Smooth muscle cell (in vitro differentiated cells): ENCODE results near the gene EZR. TPM values are rescaled to one million over a fixed set of nuclear protein-coding genes. Genes with fewer than 3 reads are reported as not detected.
A peak's percentile ranks its signal among the peaks of the same experiment; 100 is the strongest.

ENCODE experiments used
- DNase-seq: peaks from one replicate; lab custom pipeline; 2025; ENCODE audit not compliant: unreplicated experiment; lab: John Stamatoyannopoulos, UW
- H2AFZ ChIP-seq: fragments of 200-600 bp; sonication (generic); 2 replicates; pipeline ENCODE4 v1.6.0; 2016; ENCODE audit warnings: antibody characterized with exemption, low read depth, mild to moderate bottlenecking
- H3F3A ChIP-seq: fragments of 200-600 bp; sonication (generic); 2 replicates; pipeline ENCODE4 v1.6.0; 2017; ENCODE audit warnings: antibody characterized with exemption, low read depth
- H3K27ac ChIP-seq: fragments of 200-600 bp; sonication (generic); 2 replicates; pipeline ENCODE4 v1.5.1; 2016; ENCODE audit warnings: low read depth, mild to moderate bottlenecking
- H3K27me3 ChIP-seq: fragments of 200-600 bp; sonication (generic); 2 replicates; pipeline ENCODE4 v1.6.1; 2016; ENCODE audit warnings: low read depth, mild to moderate bottlenecking
- H3K36me3 ChIP-seq: fragments of 200-600 bp; sonication (generic); 2 replicates; pipeline ENCODE4 v1.5.1; 2016; ENCODE audit warnings: low read depth
- H3K4me1 ChIP-seq: fragments of 200-600 bp; sonication (generic); 2 replicates; pipeline ENCODE4 v1.5.1; 2016; ENCODE audit warnings: low read depth
- H3K4me2 ChIP-seq: fragments of 200-600 bp; sonication (generic); 2 replicates; pipeline ENCODE4 v1.6.0; 2016; ENCODE audit warnings: mild to moderate bottlenecking
- H3K4me3 ChIP-seq: fragments of 200-600 bp; sonication (generic); 2 replicates; pipeline ENCODE4 v1.5.1; 2016; ENCODE audit warnings: mild to moderate bottlenecking
- H3K79me2 ChIP-seq: fragments of 200-600 bp; sonication (generic); 2 replicates; pipeline ENCODE4 v1.6.0; 2016; ENCODE audit warnings: low read depth, mild to moderate bottlenecking
- H3K9ac ChIP-seq: fragments of 200-600 bp; sonication (generic); 2 replicates; pipeline ENCODE4 v1.6.0; 2016; ENCODE audit warnings: low read depth
- H3K9me3 ChIP-seq: fragments of 200-600 bp; sonication (generic); replicated peaks from 2 replicates; pipeline ENCODE4 v1.5.1; 2016; ENCODE audit warnings: low read depth
- H4K20me1 ChIP-seq: fragments of 200-600 bp; sonication (generic); 2 replicates; pipeline ENCODE4 v1.6.0; 2016; ENCODE audit warnings: low read depth
- WGBS: methylation state at CpG from one replicate; pipeline ENCODE4 v1.1.7; 2016; ENCODE audit warnings: low lambda C conversion rate; 5-methylcytosine and 5-hydroxymethylcytosine counted together
- polyA plus RNA-seq: library from polyadenylated mRNA; unstranded; fragments of >200 nt; fragmentation: Nextera tagmentation; extraction: Ambion mirVana; gene quantifications from 2 replicates; pipeline ENCODE4 v1.2.1, GENCODE V29; 2016
- total RNA-seq: library from RNA; depleted of rRNA; stranded (reverse); fragments of >200 nt; gene quantifications from 2 replicates; pipeline ENCODE4 v1.2.3, GENCODE V29; 2014
- TF ChIP-seq, protein P1 (sequence below): fragments of 200-600 bp; sonication (generic); IDR thresholded peaks from 2 replicates; pipeline ENCODE4 v1.5.1; 2017; ENCODE audit warnings: borderline replicate concordance, mild to moderate bottlenecking, antibody characterized with exemption; ENCODE audit not compliant: insufficient read depth, poor library complexity, severe bottlenecking

The EZR gene
- total and polyA plus RNA-seq, 2 experiments from 2014 or later: 55.0 to 113 TPM

GRCh38 chr6:158782432-158783166 is 36.6 kb downstream of the EZR start:
- Histone ChIP-seq H3F3A (no peaks in the 10 kb centered on the region), H3K79me2 (no peaks in the 10 kb centered on the region), H3K4me3 (no peak overlapping the region), H3K27ac (no peak overlapping the region), H3K4me2 (no peak overlapping the region), H3K27me3 (no peaks in the 10 kb centered on the region), H3K9me3 (no peaks in the 10 kb centered on the region), H2AFZ (no peak overlapping the region), H3K4me1 (no peaks in the 10 kb centered on the region), H4K20me1 (peaks cover 6% of the 10 kb centered on the region), H3K9ac (no peak overlapping the region), H3K36me3 (no peaks in the 10 kb centered on the region)
- TF ChIP-seq, protein P1, sequence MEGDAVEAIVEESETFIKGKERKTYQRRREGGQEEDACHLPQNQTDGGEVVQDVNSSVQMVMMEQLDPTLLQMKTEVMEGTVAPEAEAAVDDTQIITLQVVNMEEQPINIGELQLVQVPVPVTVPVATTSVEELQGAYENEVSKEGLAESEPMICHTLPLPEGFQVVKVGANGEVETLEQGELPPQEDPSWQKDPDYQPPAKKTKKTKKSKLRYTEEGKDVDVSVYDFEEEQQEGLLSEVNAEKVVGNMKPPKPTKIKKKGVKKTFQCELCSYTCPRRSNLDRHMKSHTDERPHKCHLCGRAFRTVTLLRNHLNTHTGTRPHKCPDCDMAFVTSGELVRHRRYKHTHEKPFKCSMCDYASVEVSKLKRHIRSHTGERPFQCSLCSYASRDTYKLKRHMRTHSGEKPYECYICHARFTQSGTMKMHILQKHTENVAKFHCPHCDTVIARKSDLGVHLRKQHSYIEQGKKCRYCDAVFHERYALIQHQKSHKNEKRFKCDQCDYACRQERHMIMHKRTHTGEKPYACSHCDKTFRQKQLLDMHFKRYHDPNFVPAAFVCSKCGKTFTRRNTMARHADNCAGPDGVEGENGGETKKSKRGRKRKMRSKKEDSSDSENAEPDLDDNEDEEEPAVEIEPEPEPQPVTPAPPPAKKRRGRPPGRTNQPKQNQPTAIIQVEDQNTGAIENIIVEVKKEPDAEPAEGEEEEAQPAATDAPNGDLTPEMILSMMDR: no peak
- 71% methylated on average over 11 of the region's 11 CpGs for WGBS
- DNase-seq: no peak

DNA sequence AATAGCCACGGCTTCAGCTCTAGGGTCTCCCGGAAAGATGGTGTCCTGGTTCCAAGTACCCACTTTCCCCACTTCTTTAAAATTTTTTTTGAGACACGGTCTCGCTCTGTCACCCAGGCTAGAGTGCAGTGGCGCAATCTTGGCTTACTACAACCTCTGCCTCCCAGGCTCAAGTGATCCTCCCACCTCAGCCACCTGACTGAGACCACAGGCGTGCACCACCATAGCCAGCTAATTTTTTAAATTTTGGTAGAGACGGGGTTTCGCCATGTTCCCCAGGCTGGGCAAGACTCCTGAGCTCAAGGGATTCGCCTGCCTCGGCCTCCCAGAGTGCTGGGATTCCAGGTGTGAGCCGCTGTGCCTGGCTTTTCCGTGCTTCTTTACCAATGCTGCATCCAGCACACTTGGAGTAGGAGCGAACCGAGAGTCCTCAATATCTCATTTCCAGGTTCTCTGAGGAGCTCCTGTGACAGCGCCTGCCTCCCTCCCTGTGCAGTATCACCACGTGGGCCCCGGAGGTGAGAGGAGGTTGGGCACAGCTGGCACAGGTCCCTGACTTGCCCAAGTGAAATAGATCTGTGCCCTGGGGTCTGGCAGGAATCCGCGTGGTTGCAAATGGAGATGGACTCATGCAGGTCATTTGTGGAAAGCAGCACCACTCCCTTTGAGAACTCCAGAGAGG is 37.3 kb downstream of the EZR start:
- H3K27me3 ChIP-seq: no peaks in the 10 kb centered on the region
- TF ChIP-seq, protein P1: no peak
- no peak overlapping the region for H2AFZ ChIP-seq
- DNase-seq: no peak
- peaks cover 13% of the 10 kb centered on the region for H4K20me1 ChIP-seq
- peak overlapping the region; percentile 17 for H3K27ac ChIP-seq
- H3K4me1 ChIP-seq: no peaks in the 10 kb centered on the region
- H3F3A ChIP-seq: no peaks in the 10 kb centered on the region
- 86% methylated on average over 19 of the region's 19 CpGs for WGBS
- no peaks in the 10 kb centered on the region for H3K79me2 ChIP-seq
- no peak overlapping the region for H3K9ac ChIP-seq
- no peaks in the 10 kb centered on the region for H3K36me3 ChIP-seq
- no peaks in the 10 kb centered on the region for H3K9me3 ChIP-seq
- no peak overlapping the region for H3K4me3 ChIP-seq
- H3K4me2 ChIP-seq: no peak overlapping the region

DNA sequence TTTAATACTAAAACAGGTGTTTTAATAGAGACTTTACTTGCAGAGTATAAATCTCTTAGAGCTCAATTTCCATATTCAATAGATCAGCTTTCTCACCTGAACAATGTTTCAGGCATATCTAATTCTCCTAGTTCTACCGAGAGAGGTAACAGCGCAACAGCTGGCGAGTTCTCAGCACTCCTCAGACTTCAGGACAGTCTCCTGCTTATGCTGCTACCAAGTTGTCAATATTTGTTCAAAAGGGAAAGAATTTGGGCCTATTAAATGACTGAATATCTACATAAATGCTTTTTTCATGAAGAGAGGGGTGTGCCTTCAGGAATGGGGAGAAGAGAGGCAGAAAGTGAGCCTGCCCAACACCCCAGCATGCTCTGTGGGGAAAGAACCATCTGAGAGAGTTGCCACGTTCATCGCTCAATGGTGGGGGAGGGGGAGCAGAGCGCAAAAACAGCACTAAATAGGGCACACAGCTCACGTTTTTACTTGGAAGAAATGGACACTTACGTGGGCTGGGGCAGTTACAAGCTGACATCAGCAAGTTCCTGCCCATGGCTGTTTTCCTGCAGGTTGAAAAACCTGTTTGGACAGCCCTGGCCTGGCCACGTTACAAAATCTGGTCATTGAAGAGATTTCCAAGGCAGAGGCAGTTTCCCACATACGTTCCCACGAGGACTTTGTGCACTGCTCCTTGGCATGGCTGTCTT is 38.0 kb downstream of the EZR start:
- Histone ChIP-seq H3K9me3 (no peaks in the 10 kb centered on the region), H3K4me1 (no peaks in the 10 kb centered on the region), H3K36me3 (no peaks in the 10 kb centered on the region), H2AFZ (no peak overlapping the region), H3K9ac (no peak overlapping the region), H3K79me2 (no peaks in the 10 kb centered on the region), H3K27me3 (no peaks in the 10 kb centered on the region), H3F3A (no peaks in the 10 kb centered on the region), H3K27ac (peak overlapping the region; percentile 17), H3K4me3 (no peak overlapping the region), H4K20me1 (peaks cover 7% of the 10 kb centered on the region), H3K4me2 (no peak overlapping the region)
- WGBS: 68% methylated on average over 11 of the region's 11 CpGs
- no peak for DNase-seq
- TF ChIP-seq, protein P1: no peak
